Measurements from ENCODE around the gene OR5K3. TPM values are rescaled to one million over a fixed set of nuclear protein-coding genes. Genes with fewer than 3 reads are reported as not detected.

Gene OR5K3
- total RNA-seq, 1 experiment from 2014 or later, result not detected

- BruUV-seq (replicated peaks), result no TSS peak
- ATAC-seq (no peak), DNase-seq (ENCODE audit: low read depth, low spot score) (peak; percentile 27)
- Histone ChIP-seq H3K36me3 (ENCODE audit: control insufficient read depth, insufficient read depth, low read length) (no peaks in the 10 kb centered on the region), H3K4me3 (ENCODE audit: low read depth in 2 of 2, low read length in 2 of 2) (no peak overlapping the region), H3K27ac (ENCODE audit: low read length) (no peak overlapping the region), H3K9me3 (ENCODE audit: control insufficient read depth, insufficient read depth, low read depth, low read length) (no peaks in the 10 kb centered on the region), H3K27me3 (ENCODE audit: control insufficient read depth, insufficient read depth, low read length) (no peaks in the 10 kb centered on the region), H3K4me1 (ENCODE audit: control insufficient read depth, insufficient read depth, low read length) (no peaks in the 10 kb centered on the region)
- TF ChIP-seq REST (IDR thresholded peaks at IDR 0.05; ENCODE audit: insufficient read depth in 1 of 2, low read depth in 2 of 2, low read length in 1 of 2) (no peak), POLR2AphosphoS5 (IDR thresholded peaks at IDR 0.05; ENCODE audit: low read depth, low read length) (no peak), TCF7L2 (IDR thresholded peaks at IDR 0.05; ENCODE audit: low read depth, low read length) (no peak), SIN3A (IDR thresholded peaks at IDR 0.05; ENCODE audit: borderline replicate concordance, insufficient read depth, low read depth, low read length) (no peak)
- TF ChIP-seq, protein P1, sequence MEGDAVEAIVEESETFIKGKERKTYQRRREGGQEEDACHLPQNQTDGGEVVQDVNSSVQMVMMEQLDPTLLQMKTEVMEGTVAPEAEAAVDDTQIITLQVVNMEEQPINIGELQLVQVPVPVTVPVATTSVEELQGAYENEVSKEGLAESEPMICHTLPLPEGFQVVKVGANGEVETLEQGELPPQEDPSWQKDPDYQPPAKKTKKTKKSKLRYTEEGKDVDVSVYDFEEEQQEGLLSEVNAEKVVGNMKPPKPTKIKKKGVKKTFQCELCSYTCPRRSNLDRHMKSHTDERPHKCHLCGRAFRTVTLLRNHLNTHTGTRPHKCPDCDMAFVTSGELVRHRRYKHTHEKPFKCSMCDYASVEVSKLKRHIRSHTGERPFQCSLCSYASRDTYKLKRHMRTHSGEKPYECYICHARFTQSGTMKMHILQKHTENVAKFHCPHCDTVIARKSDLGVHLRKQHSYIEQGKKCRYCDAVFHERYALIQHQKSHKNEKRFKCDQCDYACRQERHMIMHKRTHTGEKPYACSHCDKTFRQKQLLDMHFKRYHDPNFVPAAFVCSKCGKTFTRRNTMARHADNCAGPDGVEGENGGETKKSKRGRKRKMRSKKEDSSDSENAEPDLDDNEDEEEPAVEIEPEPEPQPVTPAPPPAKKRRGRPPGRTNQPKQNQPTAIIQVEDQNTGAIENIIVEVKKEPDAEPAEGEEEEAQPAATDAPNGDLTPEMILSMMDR (IDR thresholded peaks at IDR 0.05), result peak; percentile 76
- ChIA-PET POLR2A (no interaction called here), CTCF (no interaction called here)
- intact Hi-C loops (cut with micrococcal nuclease; ENCODE audit: unreplicated experiment) (no loop called here), in situ Hi-C loops (cut with HindIII; ENCODE audit: low pct_unique_long_range_greater_than_20kb, low sequenced_read_pairs) (no loop called here)
Observed at GRCh38 chr3:98343647-98344507, 46.6 kb upstream of the OR5K3 start.

GRCh38 chr3:98350082-98350481 is 40.4 kb upstream of the OR5K3 start:
- Histone ChIP-seq H3K27ac (ENCODE audit: low read length) (no peak overlapping the region), H3K27me3 (ENCODE audit: control insufficient read depth, insufficient read depth, low read length) (no peaks in the 10 kb centered on the region), H3K9me3 (ENCODE audit: control insufficient read depth, insufficient read depth, low read depth, low read length) (no peaks in the 10 kb centered on the region), H3K4me3 (ENCODE audit: low read depth in 2 of 2, low read length in 2 of 2) (no peak overlapping the region), H3K4me1 (ENCODE audit: control insufficient read depth, insufficient read depth, low read length) (no peaks in the 10 kb centered on the region), H3K36me3 (ENCODE audit: control insufficient read depth, insufficient read depth, low read length) (no peaks in the 10 kb centered on the region)
- no TSS peak for BruUV-seq (replicated peaks)
- DNase-seq (ENCODE audit: low read depth, low spot score) (no peak), ATAC-seq (no peak)
- ChIA-PET CTCF (no interaction called here), POLR2A (no interaction called here)
- TF ChIP-seq TCF7L2 (IDR thresholded peaks at IDR 0.05; ENCODE audit: low read depth, low read length) (no peak), REST (IDR thresholded peaks at IDR 0.05; ENCODE audit: insufficient read depth in 1 of 2, low read depth in 2 of 2, low read length in 1 of 2) (no peak), POLR2AphosphoS5 (IDR thresholded peaks at IDR 0.05; ENCODE audit: low read depth, low read length) (no peak), SIN3A (IDR thresholded peaks at IDR 0.05; ENCODE audit: borderline replicate concordance, insufficient read depth, low read depth, low read length) (no peak)
- TF ChIP-seq, protein P1 (IDR thresholded peaks at IDR 0.05), result no peak
- in situ Hi-C loops (cut with HindIII; ENCODE audit: low pct_unique_long_range_greater_than_20kb, low sequenced_read_pairs), result no loop called here
- intact Hi-C loops (cut with micrococcal nuclease; ENCODE audit: unreplicated experiment), result no loop called here

Measured in Panc1 (cell line).